Endodermal cell (in vitro differentiated cells): ENCODE measurements around the gene TSPAN4. TPM values are rescaled to one million over a fixed set of nuclear protein-coding genes. Genes with fewer than 3 reads are reported as not detected.
A peak's percentile ranks its signal among the peaks of the same experiment; 100 is the strongest.

Experiments
- DNase-seq: peaks from one replicate; pipeline ENCODE4 v3.0.0-alpha.2; 2017
- H3K27ac ChIP-seq: 2 replicates; pipeline ENCODE4 v1.5.1; 2013; ENCODE audit warnings: mild to moderate bottlenecking, low read depth, low read length, moderate library complexity
- H3K27me3 ChIP-seq: 2 replicates; pipeline ENCODE4 v1.6.1; 2013; ENCODE audit warnings: mild to moderate bottlenecking, low read length, moderate library complexity; ENCODE audit not compliant: insufficient read depth, control insufficient read depth, poor library complexity, severe bottlenecking
- H3K36me3 ChIP-seq: 2 replicates; pipeline ENCODE4 v1.7.0; 2013; ENCODE audit warnings: mild to moderate bottlenecking, low read length, moderate library complexity; ENCODE audit not compliant: control insufficient read depth, insufficient read depth
- H3K4me1 ChIP-seq: one replicate; pipeline ENCODE4 v1.7.0; 2013; ENCODE audit warnings: low read length; ENCODE audit not compliant: control insufficient read depth, insufficient read depth
- H3K4me3 ChIP-seq: 2 replicates; pipeline ENCODE4 v1.5.1; 2013; ENCODE audit warnings: mild to moderate bottlenecking, low read length, moderate library complexity
- H3K9ac ChIP-seq: 2 replicates; pipeline ENCODE4 v1.6.1; 2013; ENCODE audit warnings: mild to moderate bottlenecking, low read length, moderate library complexity; ENCODE audit not compliant: poor library complexity, severe bottlenecking; ENCODE audit errors: extremely low read depth
- H3K9me3 ChIP-seq: 2 replicates; pipeline ENCODE4 v1.6.1; 2013; ENCODE audit warnings: mild to moderate bottlenecking, low read length, moderate library complexity; ENCODE audit not compliant: control insufficient read depth
- H3K27ac Mint-ChIP-seq: 2 replicates; pipeline ENCODE4 v1.8.0; 2020; ENCODE audit warnings: mixed read lengths
- H3K27me3 Mint-ChIP-seq: 2 replicates; pipeline ENCODE4 v1.8.0; 2021; ENCODE audit warnings: mild to moderate bottlenecking, mixed read lengths; ENCODE audit not compliant: insufficient read depth
- H3K36me3 Mint-ChIP-seq: 2 replicates; pipeline ENCODE4 v1.8.0; 2020; ENCODE audit warnings: low read depth, mixed read lengths
- H3K4me1 Mint-ChIP-seq: 2 replicates; pipeline ENCODE4 v1.8.0; 2020; ENCODE audit warnings: mixed read lengths
- H3K4me3 Mint-ChIP-seq: 2 replicates; pipeline ENCODE4 v1.8.0; 2020; ENCODE audit warnings: mild to moderate bottlenecking, moderate library complexity, mixed read lengths
- H3K9me3 Mint-ChIP-seq: 2 replicates; pipeline ENCODE4 v1.8.0; 2020; ENCODE audit warnings: mild to moderate bottlenecking, mixed read lengths
- WGBS, 2 experiments: methylation state at CpG; one replicate each; pipeline versions ENCODE4 v1.1.5 to v1.1.7; 2013; ENCODE audit warnings: missing lambda C conversion rate in 2 of 2, mixed read lengths in 1 of 2; ENCODE audit not compliant: insufficient coverage in 1 of 2, insufficient read length in 1 of 2; 5-methylcytosine and 5-hydroxymethylcytosine counted together
- total RNA-seq, 2 donors: library from RNA; stranded (reverse); fragmentation: NEBNext Ultra II Directional in 1 of 2; extraction: Animal tissue kit (Norgen Biotek cat#: 25700) in 1 of 2; gene quantifications; 2 replicates in 1 of 2; 3 replicates in 1 of 2; pipeline ENCODE4 v1.2.1, GENCODE V29; 2021
- TF ChIP-seq, protein P1 (sequence below): fragments of 200-600 bp; sonication (generic); conservative IDR thresholded peaks from 2 replicates; pipeline ENCODE4 v1.5.0; 2021; ENCODE audit warnings: antibody characterized with exemption, mild to moderate bottlenecking

The TSPAN4 gene
- total RNA-seq, 2 donors from 2014 or later = 56.8 to 71.1 TPM

DNA sequence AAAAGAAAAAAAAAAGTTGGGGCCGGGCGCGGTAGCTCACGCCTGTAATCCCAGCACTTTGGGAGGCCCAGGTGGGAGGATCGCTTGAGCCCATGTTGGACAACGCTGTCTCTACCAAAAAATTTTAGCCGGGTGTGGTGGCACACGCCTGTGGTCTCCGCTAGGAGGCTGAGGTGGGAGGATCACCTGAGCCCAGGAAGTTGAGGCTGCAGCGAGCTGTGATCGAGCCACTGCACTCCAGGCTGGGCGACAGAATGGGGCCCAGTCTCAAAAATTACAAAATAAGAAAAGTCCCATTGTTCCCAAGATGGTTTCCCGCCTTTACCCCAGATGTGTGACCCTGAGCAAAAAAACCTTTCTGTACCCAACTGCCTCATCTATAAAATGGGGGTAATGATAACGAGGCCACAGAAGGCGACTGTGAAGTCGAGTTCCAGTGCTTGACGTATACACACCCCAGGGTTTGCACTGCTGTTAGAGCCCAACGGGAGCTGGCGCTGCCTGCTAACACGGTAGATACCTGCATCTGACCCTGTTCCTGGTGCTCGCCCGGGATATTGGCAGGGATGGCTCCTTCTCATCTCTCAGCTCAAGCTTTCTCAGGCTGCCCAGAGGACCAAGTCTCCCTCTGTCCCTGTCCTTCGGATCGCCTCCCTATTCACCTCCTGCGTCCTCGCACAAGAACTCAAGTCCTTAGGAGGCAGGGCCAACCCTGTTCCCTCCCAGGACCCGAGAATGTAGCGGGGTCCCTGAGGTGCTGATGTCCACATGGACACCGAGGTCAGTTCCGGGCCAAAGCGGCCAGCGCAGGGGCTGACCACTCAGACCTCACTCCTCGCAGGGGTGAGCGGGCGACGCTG, 34.0 kb upstream of the TSPAN4 start:
- no peaks in the 10 kb centered on the region for H3K9me3 ChIP-seq
- no peaks in the 10 kb centered on the region for H3K27me3 ChIP-seq
- H3K36me3 ChIP-seq = peaks cover 26% of the 10 kb centered on the region
- H3K27me3 Mint-ChIP-seq = no peaks in the 10 kb centered on the region
- WGBS, 2 experiments = 37 to 46% methylated on average over 27 to 36 of the region's 36 CpGs
- H3K4me3 ChIP-seq = peak overlapping the region; percentile 89
- peak overlapping the region; percentile 99 for H3K27ac Mint-ChIP-seq
- H3K9me3 Mint-ChIP-seq = no peaks in the 10 kb centered on the region
- no peaks in the 10 kb centered on the region for H3K4me1 ChIP-seq
- peak overlapping the region; percentile 85 for H3K4me3 Mint-ChIP-seq
- H3K9ac ChIP-seq = peak overlapping the region; percentile 94
- TF ChIP-seq, protein P1, sequence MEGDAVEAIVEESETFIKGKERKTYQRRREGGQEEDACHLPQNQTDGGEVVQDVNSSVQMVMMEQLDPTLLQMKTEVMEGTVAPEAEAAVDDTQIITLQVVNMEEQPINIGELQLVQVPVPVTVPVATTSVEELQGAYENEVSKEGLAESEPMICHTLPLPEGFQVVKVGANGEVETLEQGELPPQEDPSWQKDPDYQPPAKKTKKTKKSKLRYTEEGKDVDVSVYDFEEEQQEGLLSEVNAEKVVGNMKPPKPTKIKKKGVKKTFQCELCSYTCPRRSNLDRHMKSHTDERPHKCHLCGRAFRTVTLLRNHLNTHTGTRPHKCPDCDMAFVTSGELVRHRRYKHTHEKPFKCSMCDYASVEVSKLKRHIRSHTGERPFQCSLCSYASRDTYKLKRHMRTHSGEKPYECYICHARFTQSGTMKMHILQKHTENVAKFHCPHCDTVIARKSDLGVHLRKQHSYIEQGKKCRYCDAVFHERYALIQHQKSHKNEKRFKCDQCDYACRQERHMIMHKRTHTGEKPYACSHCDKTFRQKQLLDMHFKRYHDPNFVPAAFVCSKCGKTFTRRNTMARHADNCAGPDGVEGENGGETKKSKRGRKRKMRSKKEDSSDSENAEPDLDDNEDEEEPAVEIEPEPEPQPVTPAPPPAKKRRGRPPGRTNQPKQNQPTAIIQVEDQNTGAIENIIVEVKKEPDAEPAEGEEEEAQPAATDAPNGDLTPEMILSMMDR = no peak
- peaks cover 17% of the 10 kb centered on the region for H3K4me1 Mint-ChIP-seq
- peaks cover 28% of the 10 kb centered on the region for H3K36me3 Mint-ChIP-seq
- peak; percentile 66 for DNase-seq
- H3K27ac ChIP-seq = peak overlapping the region; percentile 98

DNA sequence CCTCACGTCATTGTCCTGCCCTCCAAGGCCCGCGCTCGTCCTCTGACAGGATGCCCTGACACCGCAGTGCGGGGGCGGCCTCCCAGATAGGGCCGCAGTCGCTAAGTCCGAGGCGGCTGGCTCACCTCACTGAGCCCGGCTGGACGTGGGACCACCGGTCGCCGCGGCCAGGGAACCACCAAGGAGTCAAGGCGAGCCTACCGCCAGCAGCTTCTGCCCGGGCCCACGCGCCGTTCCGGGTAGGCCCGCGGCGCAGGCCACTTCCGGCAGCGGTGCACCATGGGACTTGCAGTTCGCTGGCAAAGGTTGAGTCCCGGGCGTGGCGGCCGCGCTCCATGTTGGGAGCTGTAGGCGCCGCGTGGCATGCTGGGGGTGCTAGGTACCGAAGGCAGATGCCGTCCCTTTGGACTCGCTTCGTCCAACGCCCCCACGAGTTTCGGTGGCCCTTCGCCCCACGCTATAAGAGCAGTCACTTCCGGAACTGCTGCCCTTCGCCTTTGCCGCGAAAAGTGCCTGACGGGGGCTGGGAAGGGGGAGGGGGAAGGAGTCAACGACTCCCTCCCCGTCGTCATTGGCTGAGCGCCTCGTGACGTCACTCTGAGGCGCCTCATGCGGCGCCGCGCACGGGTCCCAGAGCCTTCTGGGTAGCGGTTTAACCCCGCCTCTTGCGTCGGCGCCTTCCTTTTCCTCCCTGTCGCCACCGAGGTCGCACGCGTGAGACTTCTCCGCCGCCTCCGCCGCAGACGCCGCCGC, 33.2 kb upstream of the TSPAN4 start, which contains the start of gene RPLP2:
RPLP2 (plus strand) TSS at position 681 of the 753 bp plus-strand sequence. CDS start 268 bp downstream, outside the sequence.
- 0 to 1% methylated on average over 20 to 81 of the region's 81 CpGs for WGBS, 2 experiments
- Mint-ChIP-seq H3K4me1 (peaks cover 17% of the 10 kb centered on the region), H3K27ac (peak within 1 kb of the TSS; percentile 99), H3K36me3 (peaks cover 31% of the 10 kb centered on the region), H3K27me3 (no peaks in the 10 kb centered on the region), H3K9me3 (no peaks in the 10 kb centered on the region), H3K4me3 (peak within 1 kb of the TSS; percentile 85)
- peak within 1 kb of the TSS; percentile 89 for H3K4me3 ChIP-seq
- TF ChIP-seq, protein P1 = no peak
- H3K36me3 ChIP-seq = peaks cover 31% of the 10 kb centered on the region
- no peaks in the 10 kb centered on the region for H3K4me1 ChIP-seq
- H3K9me3 ChIP-seq = no peaks in the 10 kb centered on the region
- peak within 1 kb of the TSS; percentile 94 for H3K9ac ChIP-seq
- DNase-seq = peak; percentile 98
- H3K27ac ChIP-seq = peak within 1 kb of the TSS; percentile 98
- H3K27me3 ChIP-seq = no peaks in the 10 kb centered on the region

DNA sequence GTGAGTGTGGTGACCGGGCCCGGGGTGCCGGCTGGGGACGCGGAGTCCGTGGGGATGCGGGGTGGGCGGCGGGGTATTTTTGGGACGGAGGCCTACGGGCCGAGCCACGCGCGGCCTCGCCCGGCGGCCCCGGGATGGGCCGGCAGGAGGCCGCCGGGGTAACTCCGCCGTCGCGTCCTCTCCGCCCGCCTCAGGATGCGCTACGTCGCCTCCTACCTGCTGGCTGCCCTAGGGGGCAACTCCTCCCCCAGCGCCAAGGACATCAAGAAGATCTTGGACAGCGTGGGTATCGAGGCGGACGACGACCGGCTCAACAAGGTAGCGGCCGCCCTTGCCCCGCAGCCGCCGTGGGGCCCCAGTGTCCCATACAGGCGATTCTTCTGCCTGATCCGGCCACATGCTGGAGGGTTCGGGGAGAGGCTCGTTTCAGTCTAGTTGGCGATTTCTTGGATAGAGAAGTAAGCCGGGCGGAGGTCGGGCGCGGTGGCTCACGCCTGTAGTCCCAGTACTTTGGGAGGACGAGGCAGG, 32.5 kb upstream of the TSPAN4 start:
- H3K27me3 Mint-ChIP-seq = no peaks in the 10 kb centered on the region
- peaks cover 17% of the 10 kb centered on the region for H3K4me1 Mint-ChIP-seq
- H3K9me3 Mint-ChIP-seq = no peaks in the 10 kb centered on the region
- H3K27me3 ChIP-seq = no peaks in the 10 kb centered on the region
- peak overlapping the region; percentile 99 for H3K27ac Mint-ChIP-seq
- TF ChIP-seq, protein P1 = peak; percentile 29
- peak overlapping the region; percentile 89 for H3K4me3 ChIP-seq
- no peak for DNase-seq
- WGBS, 2 experiments = 0 to 1% methylated on average over 12 to 55 of the region's 55 CpGs
- peak overlapping the region; percentile 94 for H3K9ac ChIP-seq
- H3K4me1 ChIP-seq = no peaks in the 10 kb centered on the region
- peaks cover 31% of the 10 kb centered on the region for H3K36me3 Mint-ChIP-seq
- H3K9me3 ChIP-seq = no peaks in the 10 kb centered on the region
- H3K27ac ChIP-seq = peak overlapping the region; percentile 38
- peaks cover 31% of the 10 kb centered on the region for H3K36me3 ChIP-seq
- peak overlapping the region; percentile 85 for H3K4me3 Mint-ChIP-seq
